ENCODE results near the gene UBXN1. TPM values are rescaled to one million over a fixed set of nuclear protein-coding genes. Genes with fewer than 3 reads are reported as not detected.
"Not testable (repeated sequence)": the region's sequence is repeated elsewhere in the genome, so short reads cannot be mapped to it uniquely, and the experiment has no call there.

UBXN1 gene
- total and polyA plus RNA-seq, 2 donors, result 142 to 191 TPM

GRCh38 chr11:62705413-62705812 is 26.5 kb upstream of the UBXN1 start:
- Histone ChIP-seq H3K9me3 (ENCODE audit: control insufficient read depth in 2 of 2, insufficient read depth in 1 of 2, low read length in 1 of 2) (no peaks in the 10 kb centered on the region), H3K36me3 (ENCODE audit: control insufficient read depth in 2 of 2, insufficient read depth in 2 of 2, low read length in 1 of 2) (peaks cover 9 to 17% of the 10 kb centered on the region in 2 donors), H3K4me3 (ENCODE audit: low read length in 2 of 2) (peak overlapping the region; percentile 64 to 75), H3K27me3 (ENCODE audit: control insufficient read depth in 2 of 2, insufficient read depth in 1 of 2, low read length in 1 of 2) (no peaks in the 10 kb centered on the region), H3K4me1 (ENCODE audit: control insufficient read depth in 2 of 2, insufficient read depth in 2 of 2, low read length in 2 of 2) (peaks cover 22 to 48% of the 10 kb centered on the region in 2 donors), H3K27ac (ENCODE audit: low read depth in 1 of 2, low read length in 1 of 2) (peak overlapping the region in 1 of 2 donors; percentile 76)
- 78% methylated on average over 7 of the region's 7 CpGs for WGBS
- DNase-seq (ENCODE audit: low read depth in 6 of 9, low spot score in 9 of 9), result no peak

- H3K27ac ChIP-seq (ENCODE audit: low read depth in 1 of 2, low read length in 1 of 2); H3K27me3 ChIP-seq (ENCODE audit: control insufficient read depth in 2 of 2, insufficient read depth in 1 of 2, low read length in 1 of 2); H3K4me3 ChIP-seq (ENCODE audit: low read length in 2 of 2); DNase-seq (ENCODE audit: low read depth in 6 of 9, low spot score in 9 of 9); H3K9me3 ChIP-seq (ENCODE audit: control insufficient read depth in 2 of 2, insufficient read depth in 1 of 2, low read length in 1 of 2): not testable (repeated sequence)
- 97% methylated on average over 4 of the region's 4 CpGs for WGBS
- Histone ChIP-seq H3K36me3 (ENCODE audit: control insufficient read depth in 2 of 2, insufficient read depth in 2 of 2, low read length in 1 of 2) (peaks cover 9 to 12% of the 10 kb centered on the region in 2 donors), H3K4me1 (ENCODE audit: control insufficient read depth in 2 of 2, insufficient read depth in 2 of 2, low read length in 2 of 2) (peaks cover 18 to 36% of the 10 kb centered on the region in 2 donors)
Observed at GRCh38 chr11:62703921-62704320, 25.0 kb upstream of the UBXN1 start.

DNA sequence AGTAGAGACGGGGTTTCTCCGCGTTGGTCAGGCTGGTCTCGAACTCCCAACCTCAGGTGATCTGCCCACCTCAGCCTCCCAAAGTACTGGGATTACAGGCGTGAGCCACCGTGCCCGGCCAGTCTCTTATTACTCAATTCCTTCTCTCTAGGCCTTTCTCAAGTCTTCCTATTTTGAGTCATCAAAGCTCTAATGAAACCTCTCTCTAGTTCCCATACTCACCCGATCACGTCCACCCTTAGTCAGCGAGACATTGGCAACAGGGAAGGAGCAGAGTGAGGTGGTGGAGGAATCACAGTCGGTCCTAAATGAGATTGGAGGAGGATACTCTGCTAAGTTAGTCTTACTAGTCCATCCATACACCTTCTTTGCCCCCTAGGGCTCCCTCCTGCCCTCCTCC is 23.4 kb upstream of the UBXN1 start:
- H3K27me3 ChIP-seq (ENCODE audit: control insufficient read depth in 2 of 2, insufficient read depth in 1 of 2, low read length in 1 of 2), result no peaks in the 10 kb centered on the region
- 94% methylated on average over 11 of the region's 11 CpGs for WGBS
- H3K27ac ChIP-seq (ENCODE audit: low read depth in 1 of 2, low read length in 1 of 2), result no peak overlapping the region
- H3K4me1 ChIP-seq (ENCODE audit: control insufficient read depth in 2 of 2, insufficient read depth in 2 of 2, low read length in 2 of 2), result peaks cover 7 to 20% of the 10 kb centered on the region in 2 donors
- peaks cover 9 to 12% of the 10 kb centered on the region in 2 donors for H3K36me3 ChIP-seq (ENCODE audit: control insufficient read depth in 2 of 2, insufficient read depth in 2 of 2, low read length in 1 of 2)
- no peak for DNase-seq (ENCODE audit: low read depth in 6 of 9, low spot score in 9 of 9)
- no peak overlapping the region for H3K4me3 ChIP-seq (ENCODE audit: low read length in 2 of 2)
- H3K9me3 ChIP-seq (ENCODE audit: control insufficient read depth in 2 of 2, insufficient read depth in 1 of 2, low read length in 1 of 2), result no peaks in the 10 kb centered on the region

DNA sequence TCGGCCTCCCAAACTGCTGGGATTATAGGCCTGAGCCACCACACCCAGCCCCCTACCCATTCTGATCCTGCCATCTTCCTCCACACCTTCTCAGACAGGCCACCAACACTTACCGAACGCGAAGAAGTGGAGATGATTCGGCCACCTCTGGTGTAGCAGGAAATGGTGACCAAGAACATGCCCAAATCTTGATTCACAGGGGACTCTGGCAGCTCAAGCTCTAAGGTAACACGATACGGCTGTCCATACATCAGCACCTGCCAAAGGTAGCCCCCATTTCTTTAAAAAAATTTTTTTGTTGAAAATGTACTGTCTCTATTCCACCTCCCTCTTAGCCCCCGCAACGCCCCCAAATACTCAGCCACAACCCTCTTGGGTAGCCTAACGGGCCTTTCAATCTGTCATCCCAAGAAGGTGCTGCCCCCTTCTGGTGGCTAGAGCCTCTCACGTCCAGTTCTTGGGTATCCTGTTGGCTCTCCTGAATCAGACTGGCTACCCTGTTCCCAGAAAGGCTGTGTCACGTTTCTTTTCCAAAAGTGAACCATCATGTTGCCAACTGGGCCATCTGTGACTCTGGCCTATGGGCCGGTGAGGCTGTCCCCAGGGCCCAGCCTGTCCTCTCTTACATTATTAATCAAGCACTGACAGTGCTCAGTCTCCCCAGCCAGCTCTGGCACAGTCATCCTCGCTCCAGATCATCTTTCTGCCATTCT is 15.7 kb upstream of the UBXN1 start:
- H3K27me3 ChIP-seq (ENCODE audit: control insufficient read depth in 2 of 2, insufficient read depth in 1 of 2, low read length in 1 of 2), result peaks cover 0 to 2% of the 10 kb centered on the region in 2 donors
- no peaks in the 10 kb centered on the region for H3K9me3 ChIP-seq (ENCODE audit: control insufficient read depth in 2 of 2, insufficient read depth in 1 of 2, low read length in 1 of 2)
- peaks cover 38 to 43% of the 10 kb centered on the region in 2 donors for H3K36me3 ChIP-seq (ENCODE audit: control insufficient read depth in 2 of 2, insufficient read depth in 2 of 2, low read length in 1 of 2)
- no peaks in the 10 kb centered on the region for H3K4me1 ChIP-seq (ENCODE audit: control insufficient read depth in 2 of 2, insufficient read depth in 2 of 2, low read length in 2 of 2)
- H3K27ac ChIP-seq (ENCODE audit: low read depth in 1 of 2, low read length in 1 of 2), result no peak overlapping the region
- 71% methylated on average over 14 of the region's 14 CpGs for WGBS
- DNase-seq (ENCODE audit: low read depth in 6 of 9, low spot score in 9 of 9), result peak in 7 of 9 donors; percentile 41 to 85 (median 73)
- H3K4me3 ChIP-seq (ENCODE audit: low read length in 2 of 2), result no peak overlapping the region

DNA sequence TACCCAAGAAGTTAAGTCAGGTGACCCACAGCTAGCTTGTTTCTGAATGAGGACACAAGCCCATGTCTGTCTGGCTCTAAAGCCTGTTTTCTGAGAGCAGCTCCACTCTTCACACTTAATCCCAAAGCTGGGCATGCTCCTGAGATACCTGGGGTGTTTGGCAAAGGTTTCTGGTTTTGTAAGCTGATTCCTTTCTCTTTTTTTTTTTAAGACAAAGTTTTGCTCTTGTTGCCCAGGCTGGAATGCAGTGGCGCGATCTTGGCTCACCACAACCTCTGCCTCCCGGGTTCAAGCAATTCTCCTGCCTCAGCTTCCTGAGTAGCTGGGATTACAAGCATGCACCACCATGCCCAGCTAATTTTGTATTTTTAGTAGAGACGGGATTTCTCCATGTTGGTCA is 14.8 kb upstream of the UBXN1 start:
- H3K27ac ChIP-seq (ENCODE audit: low read depth in 1 of 2, low read length in 1 of 2); H3K4me3 ChIP-seq (ENCODE audit: low read length in 2 of 2); H3K9me3 ChIP-seq (ENCODE audit: control insufficient read depth in 2 of 2, insufficient read depth in 1 of 2, low read length in 1 of 2); H3K4me1 ChIP-seq (ENCODE audit: control insufficient read depth in 2 of 2, insufficient read depth in 2 of 2, low read length in 2 of 2); DNase-seq (ENCODE audit: low read depth in 6 of 9, low spot score in 9 of 9): not testable (repeated sequence)
- Histone ChIP-seq H3K27me3 (ENCODE audit: control insufficient read depth in 2 of 2, insufficient read depth in 1 of 2, low read length in 1 of 2) (peaks cover 3 to 12% of the 10 kb centered on the region in 2 donors), H3K36me3 (ENCODE audit: control insufficient read depth in 2 of 2, insufficient read depth in 2 of 2, low read length in 1 of 2) (peaks cover 40 to 44% of the 10 kb centered on the region in 2 donors)
- 75% methylated on average over 4 of the region's 4 CpGs for WGBS

- H3K27me3 ChIP-seq (ENCODE audit: control insufficient read depth in 2 of 2, insufficient read depth in 1 of 2, low read length in 1 of 2), result peaks cover 18 to 34% of the 10 kb centered on the region in 2 donors
- H3K36me3 ChIP-seq (ENCODE audit: control insufficient read depth in 2 of 2, insufficient read depth in 2 of 2, low read length in 1 of 2), result peaks cover 40 to 44% of the 10 kb centered on the region in 2 donors
- WGBS, result 95% methylated on average over 11 of the region's 11 CpGs
- H3K4me1 ChIP-seq (ENCODE audit: control insufficient read depth in 2 of 2, insufficient read depth in 2 of 2, low read length in 2 of 2), result peaks cover 0 to 4% of the 10 kb centered on the region in 2 donors
- DNase-seq (ENCODE audit: low read depth in 6 of 9, low spot score in 9 of 9), result no peak
- no peak within 1 kb of the TSS for H3K4me3 ChIP-seq (ENCODE audit: low read length in 2 of 2)
- H3K9me3 ChIP-seq (ENCODE audit: control insufficient read depth in 2 of 2, insufficient read depth in 1 of 2, low read length in 1 of 2), result no peaks in the 10 kb centered on the region
- H3K27ac ChIP-seq (ENCODE audit: low read depth in 1 of 2, low read length in 1 of 2), result no peak within 1 kb of the TSS
Observed at GRCh38 chr11:62689421-62690183, 10.7 kb upstream of the UBXN1 start, which contains the start of gene LRRN4CL. Gene LRRN4CL (minus strand): TSS chr11:62689530. CDS start chr11:62688508, 1,022 bp downstream.

GRCh38 chr11:62688491-62688890 is 9.6 kb upstream of the UBXN1 start:
- Histone ChIP-seq H3K27ac (ENCODE audit: low read depth in 1 of 2, low read length in 1 of 2) (no peak overlapping the region), H3K36me3 (ENCODE audit: control insufficient read depth in 2 of 2, insufficient read depth in 2 of 2, low read length in 1 of 2) (peaks cover 39% of the 10 kb centered on the region in 2 donors), H3K4me1 (ENCODE audit: control insufficient read depth in 2 of 2, insufficient read depth in 2 of 2, low read length in 2 of 2) (peaks cover 0 to 4% of the 10 kb centered on the region in 2 donors), H3K27me3 (ENCODE audit: control insufficient read depth in 2 of 2, insufficient read depth in 1 of 2, low read length in 1 of 2) (peaks cover 18 to 34% of the 10 kb centered on the region in 2 donors), H3K4me3 (ENCODE audit: low read length in 2 of 2) (no peak overlapping the region), H3K9me3 (ENCODE audit: control insufficient read depth in 2 of 2, insufficient read depth in 1 of 2, low read length in 1 of 2) (no peaks in the 10 kb centered on the region)
- 90% methylated on average over 1 of the region's 1 CpG for WGBS
- no peak for DNase-seq (ENCODE audit: low read depth in 6 of 9, low spot score in 9 of 9)

DNA sequence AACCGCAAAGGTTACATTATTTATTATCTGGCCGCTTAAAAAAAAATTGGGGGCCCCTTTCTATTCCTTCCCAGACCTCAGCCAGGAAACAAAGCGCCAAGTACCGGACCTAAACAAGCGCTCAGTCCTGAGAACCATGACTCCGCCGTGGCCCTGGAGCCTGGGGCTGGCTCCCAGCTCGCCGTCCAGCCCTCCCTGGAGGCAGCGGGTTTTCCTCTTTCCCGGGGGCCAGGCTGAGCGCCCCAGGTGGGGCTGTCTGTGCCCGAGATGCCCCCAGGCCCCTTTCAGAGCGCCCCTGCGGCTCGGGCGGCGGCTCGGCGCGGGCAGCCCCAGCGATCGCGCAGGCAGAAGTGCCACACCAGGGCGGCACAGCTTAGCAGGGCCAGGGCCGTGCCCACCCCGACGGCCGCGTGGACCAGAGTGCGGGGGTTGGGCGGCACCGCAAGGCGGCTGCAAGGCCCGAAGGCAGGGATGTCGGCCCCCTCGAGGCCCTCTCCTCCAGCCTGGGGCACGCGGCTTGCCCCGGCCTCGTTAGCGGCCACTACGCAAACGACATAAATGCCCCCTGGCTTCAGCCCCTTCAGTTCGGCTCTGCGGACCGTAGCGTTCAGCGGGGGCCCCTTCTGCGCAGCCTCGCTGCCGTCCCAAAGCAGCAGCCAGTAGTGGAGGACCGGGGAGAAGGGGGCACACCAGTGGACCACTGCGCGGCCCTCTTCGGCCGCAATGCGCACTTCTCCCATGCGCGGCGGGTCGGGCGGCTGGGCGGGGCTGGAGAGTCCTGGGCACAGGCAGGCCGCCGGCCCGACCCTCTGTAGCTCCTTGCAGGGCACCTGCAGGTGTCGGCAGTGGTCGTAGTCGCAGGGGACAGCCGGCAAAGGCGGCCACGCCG is 8.9 kb upstream of the UBXN1 start:
- Histone ChIP-seq H3K27ac (ENCODE audit: low read depth in 1 of 2, low read length in 1 of 2) (no peak overlapping the region), H3K4me3 (ENCODE audit: low read length in 2 of 2) (no peak overlapping the region), H3K4me1 (ENCODE audit: control insufficient read depth in 2 of 2, insufficient read depth in 2 of 2, low read length in 2 of 2) (peaks cover 0 to 4% of the 10 kb centered on the region in 2 donors), H3K36me3 (ENCODE audit: control insufficient read depth in 2 of 2, insufficient read depth in 2 of 2, low read length in 1 of 2) (peaks cover 31% of the 10 kb centered on the region in 2 donors), H3K9me3 (ENCODE audit: control insufficient read depth in 2 of 2, insufficient read depth in 1 of 2, low read length in 1 of 2) (no peaks in the 10 kb centered on the region), H3K27me3 (ENCODE audit: control insufficient read depth in 2 of 2, insufficient read depth in 1 of 2, low read length in 1 of 2) (peaks cover 18 to 34% of the 10 kb centered on the region in 2 donors)
- no peak for DNase-seq (ENCODE audit: low read depth in 6 of 9, low spot score in 9 of 9)
- 38% methylated on average over 74 of the region's 74 CpGs for WGBS

Data from thymus (tissue), 11 donors.